Stimulated activated CD4-positive, alpha-beta T cell treated with anti-CD3 and anti-CD28 coated beads, Interleukin-1b, Interleukin-23, amount 100 ng/mL, for 4 hours (primary cell): ENCODE data around the gene BPIFB6.
"Not testable (repeated sequence)": the region's sequence is repeated elsewhere in the genome, so short reads cannot be mapped to it uniquely, and the experiment has no call there.

ENCODE experiments used
- DNase-seq, 2 donors: peaks; one replicate each; pipeline ENCODE4 v3.0.0-alpha.2; 2020; ENCODE audit warnings: low read depth in 2 of 2

The BPIFB6 gene

DNA sequence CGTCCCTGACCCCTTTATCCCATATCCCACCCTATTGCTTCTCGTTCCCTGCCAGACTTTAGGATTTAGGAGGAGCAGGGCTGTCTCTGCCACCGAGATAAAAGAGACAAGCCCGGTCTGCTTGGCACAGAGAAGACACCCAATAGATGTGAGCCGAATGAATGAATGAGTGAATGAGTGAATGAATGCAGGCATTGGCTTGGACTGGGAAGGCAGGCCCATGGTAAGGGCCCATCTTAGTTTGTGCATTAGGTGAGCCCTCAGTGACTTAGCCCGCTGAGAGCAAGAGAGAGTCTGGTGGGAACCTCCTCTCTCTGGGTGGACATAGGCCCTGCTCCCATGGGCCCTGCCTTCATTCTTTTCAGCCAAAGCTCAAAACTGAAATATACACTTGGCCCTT is 879 bp upstream of the BPIFB6 start:
- no peak for DNase-seq

DNA sequence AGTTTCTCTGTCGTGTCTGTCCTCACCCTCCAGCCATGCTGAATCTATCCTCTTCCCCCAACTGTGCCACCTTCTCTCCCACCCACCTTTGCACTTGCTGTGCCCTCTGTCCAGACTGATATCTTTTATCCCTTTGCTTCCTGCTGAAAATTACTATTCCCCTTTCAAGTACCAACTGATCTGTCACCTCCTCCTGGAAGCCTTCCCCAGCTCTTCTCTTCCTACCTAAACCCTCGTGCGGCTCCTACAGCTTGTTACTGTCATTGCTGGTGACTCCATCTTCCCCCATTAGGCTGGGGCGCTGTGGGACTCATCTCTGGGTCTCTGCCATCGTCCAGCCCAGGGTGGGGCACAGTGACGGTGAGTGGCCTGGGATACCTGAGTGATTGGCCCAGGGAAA is 1.1 kb downstream of the BPIFB6 start:
- no peak for DNase-seq

DNA sequence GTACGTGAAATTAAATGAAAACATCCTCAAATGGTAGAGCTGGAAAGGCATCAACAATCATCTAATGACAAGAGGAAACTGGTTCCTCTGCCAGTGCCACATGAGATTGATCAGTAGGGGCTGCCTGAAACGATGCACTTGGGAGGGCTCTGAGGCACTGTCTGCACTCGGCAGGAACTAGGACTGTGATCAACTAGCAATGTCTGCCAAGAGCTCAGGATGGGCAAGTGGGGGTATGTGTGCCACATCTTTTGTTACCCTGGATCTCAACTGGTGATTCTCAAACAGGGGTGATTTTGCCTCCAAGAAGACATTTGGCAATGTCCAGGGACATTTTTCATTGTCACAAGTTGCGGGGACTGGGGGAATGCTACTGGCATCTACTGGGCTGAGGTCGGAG is 1.9 kb downstream of the BPIFB6 start:
- no peak for DNase-seq

DNA sequence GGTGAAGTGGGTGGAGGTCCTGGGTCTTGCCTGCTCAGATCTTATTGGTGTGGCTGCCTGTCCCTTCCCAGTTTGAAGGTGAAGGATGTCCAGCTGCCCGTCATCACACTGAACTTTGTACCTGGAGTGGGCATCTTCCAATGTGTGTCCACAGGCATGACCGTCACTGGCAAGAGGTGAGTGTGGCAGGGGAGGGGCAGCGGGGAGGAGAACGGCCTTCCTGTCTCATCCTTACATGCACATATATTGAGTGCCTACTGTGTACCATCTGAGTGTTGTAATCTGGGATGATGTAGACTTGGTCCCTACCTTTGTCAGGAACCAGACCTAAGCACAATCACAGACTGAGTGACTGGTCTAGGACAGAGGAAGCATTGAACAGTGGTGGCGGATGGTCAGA is 2.7 kb downstream of the BPIFB6 start:
- no peak for DNase-seq

DNA sequence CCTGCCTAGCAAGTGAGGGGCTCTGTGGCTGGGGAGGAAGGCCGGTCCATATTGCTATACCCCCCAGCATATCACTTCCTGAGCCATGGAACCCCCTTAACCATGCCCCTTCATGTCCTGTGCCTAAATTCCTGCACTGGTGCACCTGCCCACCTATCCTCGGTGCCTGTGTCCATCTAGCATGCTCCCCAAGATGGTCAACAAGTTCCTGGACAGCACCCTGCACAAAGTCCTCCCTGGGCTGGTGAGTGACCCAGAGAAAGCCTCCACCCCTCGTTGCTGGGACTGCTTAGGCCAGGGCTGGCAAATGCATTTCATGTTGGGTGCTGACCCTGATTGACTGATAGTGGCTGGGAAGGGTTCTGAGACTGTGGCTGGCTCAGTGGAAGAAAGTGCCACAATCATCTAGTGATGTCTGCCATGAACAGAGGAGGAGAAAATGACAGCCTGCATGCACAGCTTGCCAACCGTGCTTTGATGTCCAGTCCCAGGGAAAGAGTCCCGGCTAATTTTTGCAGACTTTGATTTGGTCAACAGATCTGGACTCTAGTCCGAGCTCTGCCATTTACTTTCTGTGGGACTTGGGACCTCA is 3.5 kb downstream of the BPIFB6 start:
- DNase-seq, result no peak

DNA sequence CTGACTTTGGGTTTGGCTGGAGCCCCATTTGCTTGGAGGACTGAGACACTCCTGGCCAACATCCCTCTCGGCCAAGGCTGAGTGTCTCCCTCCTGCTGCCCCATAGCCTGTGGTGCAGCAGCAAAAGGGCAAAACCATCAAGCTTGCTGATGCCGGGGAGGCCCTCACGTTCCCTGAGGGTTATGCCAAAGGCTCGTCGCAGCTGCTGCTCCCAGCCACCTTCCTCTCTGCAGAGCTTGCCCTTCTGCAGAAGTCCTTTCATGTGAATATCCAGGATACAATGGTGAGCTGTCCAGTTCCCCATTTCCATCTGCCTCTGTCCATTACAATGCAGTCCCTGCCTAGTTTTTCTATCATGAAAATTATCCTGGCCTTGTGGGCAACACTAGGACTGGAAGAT is 6.0 kb downstream of the BPIFB6 start:
- no peak for DNase-seq

DNA sequence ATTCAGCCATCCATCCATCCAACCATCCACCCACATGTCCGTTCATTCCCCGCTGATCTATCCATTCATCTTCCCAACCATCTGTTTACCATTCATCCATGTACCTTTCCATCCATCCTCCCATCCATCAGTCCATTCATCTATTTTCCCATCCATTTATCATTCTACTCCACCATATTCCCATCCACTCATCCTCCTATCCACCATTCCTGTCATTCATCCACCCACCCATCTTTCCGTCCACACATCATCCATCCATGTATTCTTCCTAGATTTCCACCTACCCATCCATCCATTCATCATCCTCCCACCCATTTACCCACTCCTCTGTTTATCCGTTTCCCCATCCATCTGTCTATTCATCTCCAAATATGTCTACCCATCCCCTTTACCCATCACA is 6.8 kb downstream of the BPIFB6 start:
- no peak for DNase-seq

DNA sequence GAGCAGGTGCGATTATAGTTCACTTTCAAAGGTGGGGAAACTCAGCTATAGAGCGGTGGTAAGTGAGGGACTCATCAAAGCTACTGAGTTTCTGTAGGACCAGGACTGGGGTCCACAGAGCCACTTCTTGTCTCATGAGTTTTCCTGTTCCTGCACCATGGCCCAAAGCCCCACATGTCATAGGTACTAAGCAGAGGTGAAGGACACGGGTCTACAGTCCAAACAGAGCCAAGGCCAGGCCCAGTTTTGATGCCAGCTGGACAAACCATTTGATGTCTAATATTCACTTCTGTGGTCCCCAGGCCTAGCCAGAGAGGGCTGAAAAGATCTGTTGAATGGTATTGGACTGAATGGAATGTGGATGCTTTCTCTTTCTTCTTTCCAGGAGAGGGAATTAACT is 11.0 kb downstream of the BPIFB6 start:
- DNase-seq, result no peak

DNA sequence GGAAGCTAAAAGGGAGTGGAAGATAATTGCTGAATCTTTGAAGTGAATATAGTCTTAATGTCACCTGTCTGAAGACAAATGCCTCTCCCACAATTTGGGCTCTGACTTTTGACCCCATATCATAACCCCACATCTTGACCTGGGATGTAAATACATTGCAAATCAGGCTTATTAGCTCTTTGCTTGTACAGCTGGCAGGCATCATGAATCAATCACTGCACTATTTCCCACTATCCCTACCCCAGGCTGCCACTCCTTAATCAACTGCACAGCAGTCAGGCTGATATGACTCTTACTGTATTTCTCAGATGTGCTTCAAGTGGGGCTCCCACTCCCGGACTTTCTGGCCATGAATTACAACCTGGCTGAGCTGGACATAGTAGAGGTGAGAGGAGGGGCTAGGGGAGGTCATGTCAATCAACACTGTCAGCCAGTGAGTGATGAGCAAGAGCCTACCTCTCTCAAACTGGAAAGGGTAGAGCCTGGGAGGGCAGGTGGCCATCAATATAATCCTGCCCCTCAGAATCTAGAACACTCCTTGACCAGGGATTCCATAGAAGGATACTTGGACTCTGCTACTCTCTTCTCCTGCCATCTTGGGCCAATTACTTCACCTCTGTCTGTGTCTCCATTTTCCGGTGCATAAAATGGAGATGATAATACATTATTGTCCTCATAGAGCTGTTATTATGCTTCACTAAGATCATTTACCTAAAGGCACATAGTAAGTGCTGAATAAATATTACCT is 11.7 kb downstream of the BPIFB6 start:
- DNase-seq, result no peak

DNA sequence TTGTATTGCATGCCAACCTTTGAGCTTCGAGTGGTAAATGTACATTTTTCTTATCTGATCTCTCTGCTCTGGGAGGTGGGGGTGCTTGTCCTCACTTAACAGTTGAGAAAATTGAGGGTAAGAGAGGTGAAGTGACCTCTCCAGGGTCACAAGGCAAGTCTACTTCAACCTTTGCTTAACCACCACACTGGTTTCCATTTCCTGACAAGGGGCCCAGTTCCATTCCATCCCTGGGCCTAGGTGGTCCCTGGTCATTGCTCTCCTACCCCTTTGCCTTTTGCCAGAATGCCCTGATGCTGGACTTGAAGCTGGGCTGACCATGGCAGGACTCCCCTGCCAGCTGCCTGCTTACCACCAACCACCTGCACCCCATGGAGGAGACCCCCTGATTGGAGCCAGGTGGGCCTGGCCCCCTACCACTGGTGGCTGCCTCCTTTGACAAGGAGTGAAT is 12.3 kb downstream of the BPIFB6 start:
- DNase-seq, result no peak

DNA sequence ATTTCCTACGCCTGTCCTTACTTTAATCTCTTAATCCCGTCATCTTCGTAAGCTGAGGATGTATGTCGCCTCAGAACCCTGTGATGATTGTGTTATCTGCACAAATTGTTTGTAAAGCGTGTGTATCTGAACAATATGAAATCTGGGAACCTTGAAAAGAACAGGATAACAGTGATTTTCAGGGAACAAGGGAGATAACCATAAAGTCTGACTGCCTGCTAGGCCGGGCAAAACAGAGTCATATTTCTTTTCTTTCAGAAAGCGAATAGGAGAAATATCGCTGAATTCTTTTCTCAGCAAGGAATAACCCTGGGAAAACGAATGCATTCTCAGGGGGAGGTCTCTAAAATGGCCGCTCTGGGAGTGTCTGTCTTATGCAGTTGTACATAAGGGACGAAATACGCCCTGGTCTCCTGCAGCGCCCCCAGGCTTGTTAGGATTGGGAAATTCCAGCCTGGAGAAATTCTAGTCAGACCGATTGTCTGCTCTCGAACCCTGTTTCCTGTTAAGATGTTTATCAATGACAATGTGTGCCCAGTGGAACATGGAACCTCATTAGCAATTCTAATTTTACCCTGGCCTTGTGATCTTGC is 13.8 kb downstream of the BPIFB6 start:
- not testable (repeated sequence) for DNase-seq

DNA sequence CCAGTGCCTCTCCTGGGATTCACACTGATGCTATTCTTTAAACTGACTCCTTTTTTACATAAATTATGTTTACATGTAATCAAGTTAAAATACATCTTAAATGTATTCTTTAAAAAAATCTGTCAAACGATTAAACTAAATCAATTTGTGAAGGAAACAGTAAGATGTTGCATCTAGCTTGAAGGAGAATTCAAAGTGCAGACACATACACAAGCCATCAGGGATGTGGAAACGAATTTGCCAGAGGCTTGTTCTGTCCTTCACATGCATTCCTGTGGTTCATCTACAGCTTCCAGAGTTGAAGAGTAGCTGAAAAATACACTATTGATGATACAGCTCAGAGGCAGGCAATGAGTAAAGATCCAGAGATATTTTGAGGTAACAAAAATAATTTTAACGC is 15.0 kb downstream of the BPIFB6 start:
- DNase-seq, result no peak

DNA sequence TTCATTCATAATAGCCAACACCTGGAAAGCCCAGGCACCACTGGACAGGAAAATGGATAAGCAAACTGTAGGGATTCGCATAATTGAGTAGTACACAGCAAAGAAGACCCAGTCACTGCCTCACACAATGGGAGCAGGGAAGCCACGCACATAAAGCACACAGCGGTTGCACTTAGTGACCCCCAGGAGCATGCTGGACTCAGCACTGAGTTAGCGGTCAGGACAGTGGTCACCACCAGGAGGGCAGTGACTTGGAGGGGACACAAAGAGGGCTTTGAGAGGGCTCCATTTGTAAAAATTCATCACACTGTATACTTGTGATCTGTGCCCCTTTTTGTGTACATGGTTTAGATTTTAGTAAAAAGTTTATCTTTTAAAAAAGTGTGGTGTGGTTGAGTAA is 19.9 kb downstream of the BPIFB6 start:
- DNase-seq, result no peak

DNA sequence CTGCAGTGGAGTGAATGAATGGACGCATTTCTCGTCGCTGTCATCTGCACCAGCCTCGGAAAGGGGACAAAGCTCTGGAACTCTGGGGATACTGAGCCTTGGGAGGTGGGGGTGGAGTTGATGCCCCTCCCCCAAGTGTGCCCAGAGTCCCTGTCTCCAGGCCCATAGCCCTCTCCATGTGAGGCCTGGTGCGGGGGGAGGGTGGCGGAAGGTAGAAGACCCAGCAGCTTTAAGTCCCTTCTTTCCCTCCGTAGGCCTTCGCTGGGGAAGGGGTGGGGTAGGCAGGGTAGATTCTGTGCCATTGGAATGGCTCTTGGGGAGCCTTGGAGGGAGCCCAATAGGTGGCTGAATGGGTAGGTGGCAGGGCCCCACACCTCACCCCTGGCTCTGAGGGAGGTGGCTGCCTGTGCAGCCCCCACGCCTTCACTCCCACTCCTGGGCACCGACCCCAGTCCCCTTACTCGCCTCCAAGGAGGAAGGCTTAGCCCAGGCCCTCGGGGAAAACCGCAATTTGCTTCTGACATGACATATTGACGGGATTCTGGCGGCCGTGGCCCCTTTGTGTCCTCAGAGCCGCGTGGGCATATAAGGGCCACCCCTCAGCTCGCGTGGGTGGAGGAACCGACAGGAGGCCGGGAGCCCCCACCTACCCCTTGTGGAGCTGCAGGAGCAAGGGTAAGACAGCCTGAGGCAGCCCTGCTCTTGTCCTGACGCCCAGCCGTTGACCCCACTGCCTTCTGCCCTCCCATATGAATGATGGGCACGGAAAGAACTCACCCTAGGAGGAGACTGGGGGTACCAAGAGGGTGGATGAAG is 22.1 kb downstream of the BPIFB6 start, which contains the start of gene BPIFB3:
TSS of gene BPIFB3 (plus strand) at position 613 of the 816 bp plus-strand sequence. CDS start 1,533 bp downstream, outside the sequence.
- no peak for DNase-seq

DNA sequence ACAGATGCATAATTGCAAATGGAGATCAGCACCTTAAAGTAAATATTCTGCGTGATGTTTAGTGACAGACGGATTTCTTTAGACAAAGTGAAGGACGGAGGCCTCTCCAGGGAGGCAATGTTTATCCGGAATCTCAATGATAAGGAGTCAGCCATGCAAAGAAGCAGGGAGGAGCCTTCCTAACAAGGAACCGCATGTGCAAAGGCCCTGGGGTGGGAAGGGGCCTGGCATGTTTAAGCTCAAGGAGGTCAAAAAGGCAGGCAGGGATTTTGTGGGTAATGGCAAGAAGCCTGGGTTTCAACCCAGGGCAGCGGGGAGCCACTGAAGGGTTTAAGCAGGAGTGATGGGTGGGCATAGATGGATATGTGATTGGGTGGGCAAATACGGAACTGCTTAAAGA is 22.9 kb downstream of the BPIFB6 start:
- DNase-seq, result no peak

DNA sequence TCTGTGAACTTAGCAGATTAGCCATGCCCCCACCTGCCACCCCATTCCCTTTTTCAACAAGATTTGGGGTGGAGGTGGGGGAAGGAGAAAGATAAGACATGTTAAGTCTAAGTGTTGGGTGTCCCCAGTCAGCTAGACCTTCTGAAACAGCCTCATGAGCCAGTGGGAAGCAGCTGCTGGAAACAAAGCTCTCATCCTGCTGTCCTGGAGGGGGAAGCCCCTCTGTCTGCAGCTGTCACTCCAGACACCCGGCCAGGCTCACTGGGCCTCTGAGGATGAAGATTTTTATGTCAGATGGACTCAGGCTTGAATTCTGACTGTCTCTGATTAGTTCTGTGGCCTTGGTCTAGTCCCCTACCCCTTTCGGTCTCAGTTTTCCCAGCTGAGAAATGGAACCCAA is 23.3 kb downstream of the BPIFB6 start:
- DNase-seq, result no peak

DNA sequence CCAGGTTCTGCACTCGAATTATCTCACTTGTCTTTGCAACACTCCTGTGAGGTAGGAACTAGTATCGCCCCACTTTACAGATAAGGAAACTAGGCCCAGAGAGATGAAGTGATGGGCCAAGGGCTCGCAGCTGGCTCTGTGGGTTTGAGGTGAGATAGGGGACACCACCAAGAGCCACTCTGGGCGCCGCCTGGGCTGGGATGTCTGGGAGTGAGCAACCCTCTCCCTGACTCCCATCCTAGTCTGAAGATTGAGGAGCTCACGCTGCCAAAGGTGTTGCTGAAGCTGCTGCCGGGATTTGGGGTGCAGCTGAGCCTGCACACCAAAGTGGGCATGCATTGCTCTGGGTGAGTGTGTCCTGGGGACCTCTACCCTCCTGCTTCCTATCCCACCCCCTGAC is 27.7 kb downstream of the BPIFB6 start:
- no peak for DNase-seq

DNA sequence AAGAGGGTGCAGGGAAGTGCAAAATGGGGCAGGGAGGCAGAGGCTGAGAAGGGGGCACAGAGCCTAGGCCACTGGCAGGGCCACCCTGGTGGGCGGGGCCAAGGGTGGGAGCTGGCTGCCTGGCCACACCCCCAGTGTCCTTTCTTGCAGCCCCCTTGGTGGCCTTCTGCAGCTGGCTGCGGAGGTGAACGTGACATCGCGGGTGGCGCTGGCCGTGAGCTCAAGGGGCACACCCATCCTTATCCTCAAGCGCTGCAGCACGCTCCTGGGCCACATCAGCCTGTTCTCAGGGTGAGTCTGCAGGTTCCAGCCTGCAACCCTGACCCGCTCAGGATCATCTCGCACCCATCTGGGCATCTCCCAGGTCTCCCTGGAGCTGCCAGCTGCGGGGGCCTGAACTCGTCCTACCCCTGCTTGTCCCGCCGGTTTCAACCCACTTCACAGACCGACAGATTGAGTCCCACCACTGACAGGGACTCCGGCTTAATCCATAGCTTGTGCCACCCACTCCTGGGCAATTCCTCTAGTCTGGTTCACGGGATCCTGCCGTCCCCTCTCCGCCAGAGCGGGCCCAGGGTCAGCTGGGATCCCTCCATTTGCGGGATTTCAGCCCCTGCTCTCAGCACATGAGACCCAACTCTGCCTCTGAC is 28.4 kb downstream of the BPIFB6 start:
- no peak for DNase-seq

DNA sequence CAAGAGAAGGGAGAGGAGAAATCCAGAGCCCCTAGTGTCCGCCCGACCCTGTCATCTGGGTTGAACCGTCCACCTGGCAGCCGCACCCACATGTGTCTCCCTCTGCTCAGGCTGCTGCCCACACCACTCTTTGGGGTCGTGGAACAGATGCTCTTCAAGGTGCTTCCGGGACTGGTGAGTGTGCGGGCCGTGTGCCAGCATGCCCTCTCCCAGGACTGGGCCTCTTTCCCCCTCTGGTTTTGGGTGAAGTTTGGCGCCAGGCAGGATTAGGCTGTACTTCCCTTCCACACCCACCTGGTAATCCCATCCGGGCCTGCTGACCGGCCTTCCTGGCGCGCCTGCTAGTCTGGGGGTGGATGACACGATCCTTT is 30.2 kb downstream of the BPIFB6 start:
- DNase-seq, result no peak

DNA sequence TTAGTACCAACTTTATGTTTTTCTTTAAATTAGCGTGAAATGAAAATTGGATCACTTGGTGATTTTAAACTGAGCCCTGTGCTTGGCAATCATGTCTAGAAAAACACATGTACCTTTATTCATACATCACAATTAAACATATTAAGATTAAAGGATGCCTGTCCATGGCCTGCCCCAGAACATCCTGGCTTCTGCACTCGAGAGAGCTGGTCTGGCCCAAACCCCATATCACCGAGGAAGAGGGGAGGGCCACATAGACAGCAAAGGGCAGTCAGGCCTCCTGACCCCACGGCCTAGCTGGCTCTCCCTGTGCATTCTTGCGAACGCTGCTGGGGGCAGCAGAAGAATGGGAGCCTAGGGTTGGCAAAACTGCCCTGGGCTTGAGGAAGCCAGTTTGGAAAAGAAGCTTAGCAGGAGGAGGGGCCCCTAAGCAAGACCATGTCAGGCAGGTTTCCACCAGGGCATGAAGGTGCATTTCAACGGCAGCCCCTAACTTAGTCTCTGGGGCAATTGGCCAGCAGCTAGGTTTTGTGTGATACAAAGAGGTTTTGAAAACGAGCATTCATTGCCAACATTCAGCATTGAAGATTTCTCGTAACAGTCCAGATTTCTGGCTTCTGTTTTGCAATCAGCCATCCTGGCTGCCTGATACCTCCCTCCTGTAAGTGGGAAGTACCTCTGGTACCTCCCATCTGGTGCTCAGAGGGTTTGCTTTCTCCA is 30.8 kb downstream of the BPIFB6 start:
- DNase-seq, result no peak

DNA sequence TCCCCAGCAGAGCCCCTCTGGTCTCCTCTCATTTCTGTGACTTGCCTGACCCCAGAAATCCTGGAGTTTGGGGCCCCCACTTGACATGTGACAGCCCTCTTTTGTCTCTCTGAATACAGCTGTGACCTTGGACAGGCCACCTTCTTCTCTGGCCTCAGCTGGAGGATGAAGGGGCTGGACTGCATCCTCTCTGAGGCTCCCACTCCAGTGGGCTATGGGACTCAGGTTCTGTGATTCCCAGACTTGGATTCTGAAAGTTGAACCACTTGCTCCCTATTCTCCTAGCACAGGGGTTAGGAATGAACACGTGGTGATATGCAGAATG is 31.3 kb downstream of the BPIFB6 start:
- no peak for DNase-seq
